Endodermal cell (in vitro differentiated cells): ENCODE data around the gene VAV2. TPM values are rescaled to one million over a fixed set of nuclear protein-coding genes. Genes with fewer than 3 reads are reported as not detected.

ENCODE experiments used
- DNase-seq: peaks from one replicate; pipeline ENCODE4 v3.0.0-alpha.2; 2017
- H3K27ac ChIP-seq: 2 replicates; pipeline ENCODE4 v1.5.1; 2013; ENCODE audit warnings: mild to moderate bottlenecking, low read depth, low read length, moderate library complexity
- H3K27me3 ChIP-seq: 2 replicates; pipeline ENCODE4 v1.6.1; 2013; ENCODE audit warnings: mild to moderate bottlenecking, low read length, moderate library complexity; ENCODE audit not compliant: insufficient read depth, control insufficient read depth, poor library complexity, severe bottlenecking
- H3K36me3 ChIP-seq: 2 replicates; pipeline ENCODE4 v1.7.0; 2013; ENCODE audit warnings: mild to moderate bottlenecking, low read length, moderate library complexity; ENCODE audit not compliant: control insufficient read depth, insufficient read depth
- H3K4me1 ChIP-seq: one replicate; pipeline ENCODE4 v1.7.0; 2013; ENCODE audit warnings: low read length; ENCODE audit not compliant: control insufficient read depth, insufficient read depth
- H3K4me3 ChIP-seq: 2 replicates; pipeline ENCODE4 v1.5.1; 2013; ENCODE audit warnings: mild to moderate bottlenecking, low read length, moderate library complexity
- H3K9ac ChIP-seq: 2 replicates; pipeline ENCODE4 v1.6.1; 2013; ENCODE audit warnings: mild to moderate bottlenecking, low read length, moderate library complexity; ENCODE audit not compliant: poor library complexity, severe bottlenecking; ENCODE audit errors: extremely low read depth
- H3K9me3 ChIP-seq: 2 replicates; pipeline ENCODE4 v1.6.1; 2013; ENCODE audit warnings: mild to moderate bottlenecking, low read length, moderate library complexity; ENCODE audit not compliant: control insufficient read depth
- H3K27ac Mint-ChIP-seq: 2 replicates; pipeline ENCODE4 v1.8.0; 2020; ENCODE audit warnings: mixed read lengths
- H3K27me3 Mint-ChIP-seq: 2 replicates; pipeline ENCODE4 v1.8.0; 2021; ENCODE audit warnings: mild to moderate bottlenecking, mixed read lengths; ENCODE audit not compliant: insufficient read depth
- H3K36me3 Mint-ChIP-seq: 2 replicates; pipeline ENCODE4 v1.8.0; 2020; ENCODE audit warnings: low read depth, mixed read lengths
- H3K4me1 Mint-ChIP-seq: 2 replicates; pipeline ENCODE4 v1.8.0; 2020; ENCODE audit warnings: mixed read lengths
- H3K4me3 Mint-ChIP-seq: 2 replicates; pipeline ENCODE4 v1.8.0; 2020; ENCODE audit warnings: mild to moderate bottlenecking, moderate library complexity, mixed read lengths
- H3K9me3 Mint-ChIP-seq: 2 replicates; pipeline ENCODE4 v1.8.0; 2020; ENCODE audit warnings: mild to moderate bottlenecking, mixed read lengths
- WGBS, 2 experiments: methylation state at CpG; one replicate each; pipeline versions ENCODE4 v1.1.5 to v1.1.7; 2013; ENCODE audit warnings: missing lambda C conversion rate in 2 of 2, mixed read lengths in 1 of 2; ENCODE audit not compliant: insufficient coverage in 1 of 2, insufficient read length in 1 of 2; 5-methylcytosine and 5-hydroxymethylcytosine counted together
- total RNA-seq, 2 donors: library from RNA; stranded (reverse); fragmentation: NEBNext Ultra II Directional in 1 of 2; extraction: Animal tissue kit (Norgen Biotek cat#: 25700) in 1 of 2; gene quantifications; 2 replicates in 1 of 2; 3 replicates in 1 of 2; pipeline ENCODE4 v1.2.1, GENCODE V29; 2021
- TF ChIP-seq, protein P1 (sequence below): fragments of 200-600 bp; sonication (generic); conservative IDR thresholded peaks from 2 replicates; pipeline ENCODE4 v1.5.0; 2021; ENCODE audit warnings: antibody characterized with exemption, mild to moderate bottlenecking

VAV2 gene
- total RNA-seq, 2 donors from 2014 or later: 29.8 to 35.9 TPM

DNA sequence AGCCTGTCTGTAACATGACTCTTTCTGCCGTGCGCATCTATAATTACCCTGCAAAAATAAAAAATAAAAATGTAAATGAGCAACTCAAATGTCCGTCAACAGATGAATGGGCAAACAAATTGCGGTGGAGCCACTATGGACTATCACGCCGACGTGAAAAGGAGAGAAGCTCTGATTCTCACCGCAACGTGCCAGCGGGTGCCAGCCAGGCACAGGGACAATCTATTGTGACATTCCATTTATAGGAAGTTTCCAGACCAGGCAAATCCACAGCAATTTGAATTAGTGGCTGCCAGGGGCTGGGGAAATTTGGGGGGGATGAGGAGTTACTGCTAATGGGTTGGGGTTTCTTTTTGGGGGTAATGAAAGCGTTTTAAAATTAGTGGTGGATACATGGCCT, 96.8 kb downstream of the VAV2 start:
- Mint-ChIP-seq H3K4me1 (peaks cover 17% of the 10 kb centered on the region), H3K4me3 (no peak overlapping the region), H3K9me3 (peaks cover 4% of the 10 kb centered on the region), H3K27ac (peak overlapping the region; percentile 8), H3K27me3 (no peaks in the 10 kb centered on the region), H3K36me3 (peaks cover 2% of the 10 kb centered on the region)
- Histone ChIP-seq H3K36me3 (no peaks in the 10 kb centered on the region), H3K9me3 (no peaks in the 10 kb centered on the region), H3K4me1 (no peaks in the 10 kb centered on the region), H3K4me3 (no peak overlapping the region), H3K9ac (no peak overlapping the region), H3K27ac (no peak overlapping the region), H3K27me3 (no peaks in the 10 kb centered on the region)
- TF ChIP-seq, protein P1, sequence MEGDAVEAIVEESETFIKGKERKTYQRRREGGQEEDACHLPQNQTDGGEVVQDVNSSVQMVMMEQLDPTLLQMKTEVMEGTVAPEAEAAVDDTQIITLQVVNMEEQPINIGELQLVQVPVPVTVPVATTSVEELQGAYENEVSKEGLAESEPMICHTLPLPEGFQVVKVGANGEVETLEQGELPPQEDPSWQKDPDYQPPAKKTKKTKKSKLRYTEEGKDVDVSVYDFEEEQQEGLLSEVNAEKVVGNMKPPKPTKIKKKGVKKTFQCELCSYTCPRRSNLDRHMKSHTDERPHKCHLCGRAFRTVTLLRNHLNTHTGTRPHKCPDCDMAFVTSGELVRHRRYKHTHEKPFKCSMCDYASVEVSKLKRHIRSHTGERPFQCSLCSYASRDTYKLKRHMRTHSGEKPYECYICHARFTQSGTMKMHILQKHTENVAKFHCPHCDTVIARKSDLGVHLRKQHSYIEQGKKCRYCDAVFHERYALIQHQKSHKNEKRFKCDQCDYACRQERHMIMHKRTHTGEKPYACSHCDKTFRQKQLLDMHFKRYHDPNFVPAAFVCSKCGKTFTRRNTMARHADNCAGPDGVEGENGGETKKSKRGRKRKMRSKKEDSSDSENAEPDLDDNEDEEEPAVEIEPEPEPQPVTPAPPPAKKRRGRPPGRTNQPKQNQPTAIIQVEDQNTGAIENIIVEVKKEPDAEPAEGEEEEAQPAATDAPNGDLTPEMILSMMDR: no peak
- WGBS, 2 experiments: 89% methylated on average over 9 to 11 of the region's 11 CpGs
- DNase-seq: no peak

DNA sequence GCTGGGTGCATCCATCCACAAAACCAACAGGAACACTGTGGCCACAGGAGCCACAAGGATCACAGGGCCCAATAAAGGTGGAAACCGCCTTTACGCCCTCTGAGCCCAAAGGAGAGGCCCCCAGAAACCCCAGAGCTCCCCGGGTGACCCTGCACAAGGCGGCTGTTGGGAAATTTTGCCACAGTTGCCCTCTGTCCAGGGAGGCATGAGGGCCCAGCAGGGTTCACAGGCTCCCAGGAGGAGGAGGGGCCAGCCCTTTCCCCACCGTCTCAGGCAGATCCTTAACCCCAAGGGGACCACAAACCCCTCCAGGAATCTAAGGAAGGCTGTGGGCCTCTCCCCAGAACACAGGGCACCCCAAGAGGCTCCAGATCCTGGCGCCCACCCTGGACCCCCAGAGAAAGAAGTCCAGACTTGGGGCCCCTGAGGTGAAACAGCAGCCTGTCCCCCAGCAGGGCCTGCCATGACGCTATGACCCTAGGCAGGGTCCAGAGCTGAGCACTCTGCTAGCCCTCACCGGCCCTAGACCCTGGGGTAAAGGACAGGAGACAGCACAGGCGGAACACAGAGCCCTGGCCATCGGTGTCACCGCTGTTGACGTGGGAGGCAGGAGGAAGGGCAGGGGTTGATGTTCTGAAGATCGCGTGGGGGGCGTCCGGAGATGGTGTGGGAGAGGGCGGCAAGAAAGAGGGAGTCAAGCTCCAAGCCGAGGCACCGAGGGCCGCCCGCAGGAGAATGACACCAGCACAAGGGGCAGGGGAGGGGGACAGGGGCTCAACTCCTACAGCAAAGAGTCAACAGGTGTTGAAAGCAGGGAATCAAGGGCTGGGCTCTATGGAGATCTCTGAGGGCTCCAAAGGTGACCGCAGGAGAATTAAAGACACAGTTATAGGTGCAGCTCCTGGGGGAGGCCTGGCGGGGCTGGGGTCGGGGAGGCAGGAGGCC, 97.5 kb downstream of the VAV2 start:
- H3K9ac ChIP-seq: no peak overlapping the region
- H3K36me3 Mint-ChIP-seq: peaks cover 2% of the 10 kb centered on the region
- TF ChIP-seq, protein P1: no peak
- no peak for DNase-seq
- H3K9me3 ChIP-seq: no peaks in the 10 kb centered on the region
- H3K36me3 ChIP-seq: no peaks in the 10 kb centered on the region
- H3K27me3 Mint-ChIP-seq: no peaks in the 10 kb centered on the region
- H3K4me3 ChIP-seq: no peak overlapping the region
- H3K27ac ChIP-seq: no peak overlapping the region
- H3K4me1 Mint-ChIP-seq: peaks cover 17% of the 10 kb centered on the region
- peak overlapping the region; percentile 55 for H3K27ac Mint-ChIP-seq
- H3K27me3 ChIP-seq: no peaks in the 10 kb centered on the region
- H3K4me3 Mint-ChIP-seq: no peak overlapping the region
- peaks cover 4% of the 10 kb centered on the region for H3K9me3 Mint-ChIP-seq
- no peaks in the 10 kb centered on the region for H3K4me1 ChIP-seq
- 92 to 93% methylated on average over 16 to 24 of the region's 24 CpGs for WGBS, 2 experiments

DNA sequence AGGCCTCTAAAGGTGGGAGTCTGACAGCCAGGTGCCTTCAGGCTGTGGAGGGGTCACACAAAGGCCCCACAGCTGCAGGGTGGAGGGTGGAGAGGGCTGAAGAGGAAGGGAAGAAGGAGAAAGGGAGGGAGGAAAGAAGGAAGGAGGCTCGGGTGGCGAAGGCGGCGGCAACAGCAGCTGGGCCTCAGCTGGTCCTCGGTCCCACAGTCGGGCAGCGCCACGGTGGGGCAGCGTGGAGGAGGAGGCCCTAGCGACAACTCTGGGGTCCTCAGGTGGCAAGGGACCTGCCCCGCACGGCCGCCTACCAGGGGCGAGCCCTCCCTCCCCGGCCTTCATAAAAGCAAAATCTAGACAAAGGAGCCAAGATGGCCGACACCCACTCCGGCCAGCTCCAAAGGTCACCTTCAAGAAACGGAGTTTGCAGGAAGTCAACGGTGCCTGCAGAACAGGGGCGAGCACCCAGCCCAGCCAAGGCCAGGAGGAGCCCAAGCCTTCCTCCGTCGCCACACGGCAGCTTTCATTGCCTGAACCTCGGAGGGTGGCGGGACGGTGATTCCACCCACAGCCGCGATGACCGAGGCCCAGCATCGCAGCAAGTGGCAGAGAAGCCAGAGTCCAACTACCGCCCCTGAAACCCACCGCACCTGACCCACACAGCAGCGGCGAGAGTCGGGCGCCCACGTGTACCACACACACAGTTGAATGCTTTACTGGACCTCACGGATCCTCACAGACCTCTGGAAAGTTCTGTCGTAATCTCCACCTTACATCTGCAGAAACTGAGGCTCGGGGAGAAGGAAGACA, 98.7 kb downstream of the VAV2 start:
- peaks cover 23% of the 10 kb centered on the region for H3K4me1 Mint-ChIP-seq
- no peaks in the 10 kb centered on the region for H3K27me3 ChIP-seq
- no peak for DNase-seq
- H3K36me3 ChIP-seq: no peaks in the 10 kb centered on the region
- H3K9ac ChIP-seq: no peak overlapping the region
- WGBS, 2 experiments: 95 to 96% methylated on average over 39 to 40 of the region's 40 CpGs
- H3K36me3 Mint-ChIP-seq: peaks cover 2% of the 10 kb centered on the region
- H3K27ac Mint-ChIP-seq: peak overlapping the region; percentile 84
- H3K9me3 ChIP-seq: no peaks in the 10 kb centered on the region
- no peak overlapping the region for H3K4me3 ChIP-seq
- TF ChIP-seq, protein P1: no peak
- H3K4me3 Mint-ChIP-seq: no peak overlapping the region
- H3K4me1 ChIP-seq: no peaks in the 10 kb centered on the region
- peaks cover 4% of the 10 kb centered on the region for H3K9me3 Mint-ChIP-seq
- H3K27ac ChIP-seq: peak overlapping the region; percentile 73
- H3K27me3 Mint-ChIP-seq: no peaks in the 10 kb centered on the region
